Colon (tissue), 2 donors: ENCODE measurements around the gene GIPC3.
A peak's percentile ranks its signal among the peaks of the same experiment; 100 is the strongest.
"Not testable (repeated sequence)": the region's sequence is repeated elsewhere in the genome, so short reads cannot be mapped to it uniquely, and the experiment has no call there.

Experiments
- FAIRE-seq: peaks from 2 replicates; lab custom pipeline; 2012; peaks lifted over from hg19 to GRCh38; lab: Jason Lieb, UNC
- donor health status: control.
- donor health status: control.

Gene GIPC3

GRCh38 chr19:3550947-3551791 lies 34.1 kb upstream of the GIPC3 start:
- FAIRE-seq, result no peak

GRCh38 chr19:3551792-3552095 lies 33.5 kb upstream of the GIPC3 start:
- no peak for FAIRE-seq

DNA sequence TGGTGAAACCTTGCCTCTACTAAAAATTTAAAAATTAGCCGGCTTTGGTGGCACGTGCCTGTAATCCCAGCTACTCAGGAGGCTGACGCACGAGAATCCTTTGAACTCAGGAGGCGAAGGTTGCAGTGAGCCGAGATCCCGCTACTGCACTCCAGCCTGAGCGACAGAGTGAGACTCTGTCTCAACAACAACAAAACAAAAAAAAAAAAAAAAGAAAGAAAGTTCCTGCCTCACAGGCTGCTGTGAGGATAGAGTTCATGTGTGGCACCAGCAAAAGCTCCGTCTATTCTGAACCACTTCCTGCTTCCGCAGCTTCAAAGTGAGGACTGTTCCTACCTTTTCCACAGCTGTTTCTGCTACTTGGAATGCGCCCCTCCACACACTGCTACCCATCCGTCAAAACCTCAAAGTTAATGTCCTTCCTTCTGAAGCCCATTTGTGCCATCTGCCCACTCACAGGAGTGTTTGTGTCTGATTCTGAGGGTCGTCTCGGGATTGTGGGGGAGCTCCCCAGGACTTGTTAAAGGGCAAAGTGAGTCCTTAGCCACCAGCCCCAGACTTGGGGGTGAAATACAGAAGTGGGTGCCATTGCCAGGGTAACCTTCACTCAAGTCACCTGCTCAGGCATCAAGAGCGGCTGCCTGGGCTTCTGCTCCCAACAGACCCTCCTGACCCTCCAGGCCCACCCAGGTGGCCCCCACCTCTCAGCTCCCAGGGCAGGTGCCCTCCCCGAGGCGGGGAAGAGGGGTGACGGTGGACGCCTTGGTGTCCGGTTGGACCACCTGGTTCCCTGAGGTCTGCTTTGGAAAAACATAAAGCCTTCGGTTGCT lies 30.8 kb upstream of the GIPC3 start:
- no peak for FAIRE-seq

- FAIRE-seq, result no peak
Observed at GRCh38 chr19:3555653-3556422, 29.4 kb upstream of the GIPC3 start.

DNA sequence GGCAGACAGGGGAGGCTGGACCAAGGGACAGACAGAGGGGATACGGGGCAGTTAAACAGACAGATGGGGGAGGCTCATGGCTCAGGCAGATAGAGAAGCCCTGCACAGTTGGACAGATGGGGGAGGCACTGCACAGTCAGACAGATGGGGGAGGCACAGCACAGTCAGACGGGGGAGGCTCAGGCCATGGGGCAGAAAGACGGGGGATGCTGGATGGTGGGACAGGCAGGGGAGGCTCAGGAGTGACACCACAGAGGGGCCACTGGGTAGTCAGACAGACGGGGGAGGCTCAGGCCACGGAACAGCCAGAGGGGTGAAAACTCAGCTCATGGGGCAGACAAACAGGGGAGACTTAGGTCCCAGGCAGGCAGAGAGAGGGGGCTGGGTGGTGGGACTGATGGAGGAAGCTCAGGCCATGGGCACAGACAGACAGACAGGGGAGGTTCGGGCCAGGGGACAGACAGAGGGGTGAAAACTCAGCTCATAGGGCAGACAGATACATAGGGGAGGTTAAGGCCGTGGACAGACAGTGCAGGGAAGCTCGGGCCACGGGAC lies 28.8 kb upstream of the GIPC3 start:
- FAIRE-seq, result no peak

GRCh38 chr19:3556978-3557460 lies 28.3 kb upstream of the GIPC3 start:
- no peak for FAIRE-seq

- FAIRE-seq, result no peak
Observed at GRCh38 chr19:3557461-3558248, 27.6 kb upstream of the GIPC3 start, which contains the start of gene MFSD12. TSS of gene MFSD12 (minus strand) at chr19:3557586. CDS start at chr19:3557403, 183 bp downstream.

DNA sequence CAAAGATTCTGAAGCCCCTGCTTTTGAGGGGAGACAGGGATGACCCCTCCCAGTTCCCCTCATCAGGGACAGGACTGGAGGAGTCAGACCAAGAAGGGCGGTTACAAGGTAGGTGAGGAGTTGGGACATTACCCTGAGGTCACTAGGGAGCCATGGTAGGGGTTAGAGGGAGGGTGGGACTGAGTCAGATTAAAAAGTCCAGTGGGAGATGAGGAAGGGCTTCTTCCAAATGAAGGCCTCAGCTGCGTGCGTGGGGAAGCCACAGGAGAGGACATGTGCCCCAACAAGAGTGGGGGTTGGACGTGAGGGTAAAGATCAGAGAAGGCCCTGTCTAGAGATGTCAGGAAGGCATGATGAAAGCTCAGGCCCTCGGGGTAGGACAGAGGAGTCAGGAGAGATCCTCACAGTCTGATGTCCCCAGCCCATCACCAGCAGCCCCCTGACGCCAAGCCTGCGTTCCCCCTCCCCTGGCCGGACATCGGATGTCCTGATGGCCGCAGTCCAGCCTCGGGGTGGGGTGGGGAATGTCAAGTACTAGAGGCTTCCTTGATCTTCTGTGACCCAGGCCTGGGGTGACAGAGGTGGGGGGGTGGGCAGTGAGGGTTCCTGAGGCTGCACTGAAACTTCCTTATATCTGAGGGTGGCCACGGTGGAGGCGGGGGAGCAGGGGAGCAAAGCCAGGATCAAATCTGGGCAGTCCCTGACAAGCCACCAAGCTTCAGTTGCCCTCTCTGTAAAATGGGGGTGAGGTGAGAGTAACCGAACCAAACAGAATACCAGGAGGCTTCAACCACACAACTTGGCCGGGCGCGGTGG lies 21.4 kb upstream of the GIPC3 start:
- FAIRE-seq, result no peak

- no peak for FAIRE-seq
Observed at GRCh38 chr19:3565139-3565538, 20.1 kb upstream of the GIPC3 start.

DNA sequence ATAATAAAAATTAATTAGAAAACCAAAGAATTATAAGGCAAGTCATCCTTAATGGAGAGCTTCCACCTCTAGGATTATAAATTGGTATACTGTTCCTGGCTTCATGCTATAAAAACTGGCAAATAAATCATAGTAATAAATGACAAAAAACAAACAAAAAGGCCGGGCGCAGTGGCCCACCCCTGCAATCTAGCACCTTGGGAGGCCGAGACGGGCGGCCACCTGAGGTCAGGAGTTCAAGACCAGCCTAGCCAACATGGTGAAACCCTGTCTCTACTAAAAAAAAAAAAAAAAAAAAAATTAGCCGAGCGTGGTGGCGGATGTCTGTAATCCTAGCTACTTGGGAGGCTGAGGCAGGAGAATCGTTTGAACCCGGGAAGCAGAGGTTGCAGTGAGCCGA lies 15.2 kb upstream of the GIPC3 start:
- not testable (repeated sequence) for FAIRE-seq

DNA sequence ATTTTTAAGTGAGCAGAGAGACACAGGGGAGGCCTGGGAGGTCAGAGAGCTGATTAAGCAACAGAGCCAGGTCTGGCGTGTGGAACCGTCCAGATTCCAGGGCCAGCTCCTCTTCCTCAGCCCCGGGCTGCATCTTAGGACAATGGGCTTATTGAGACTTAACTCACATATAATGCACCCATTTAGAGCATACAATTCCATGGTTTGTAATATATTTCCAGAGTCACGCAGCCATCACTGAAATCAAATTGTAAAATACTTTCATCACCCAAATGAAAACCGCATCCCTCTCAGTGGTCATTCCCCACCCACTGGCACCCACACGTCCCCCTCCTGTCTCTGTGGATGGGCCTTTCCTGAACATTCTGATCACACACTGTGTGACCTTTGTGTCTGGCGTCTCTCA lies 14.7 kb upstream of the GIPC3 start:
- FAIRE-seq, result no peak

DNA sequence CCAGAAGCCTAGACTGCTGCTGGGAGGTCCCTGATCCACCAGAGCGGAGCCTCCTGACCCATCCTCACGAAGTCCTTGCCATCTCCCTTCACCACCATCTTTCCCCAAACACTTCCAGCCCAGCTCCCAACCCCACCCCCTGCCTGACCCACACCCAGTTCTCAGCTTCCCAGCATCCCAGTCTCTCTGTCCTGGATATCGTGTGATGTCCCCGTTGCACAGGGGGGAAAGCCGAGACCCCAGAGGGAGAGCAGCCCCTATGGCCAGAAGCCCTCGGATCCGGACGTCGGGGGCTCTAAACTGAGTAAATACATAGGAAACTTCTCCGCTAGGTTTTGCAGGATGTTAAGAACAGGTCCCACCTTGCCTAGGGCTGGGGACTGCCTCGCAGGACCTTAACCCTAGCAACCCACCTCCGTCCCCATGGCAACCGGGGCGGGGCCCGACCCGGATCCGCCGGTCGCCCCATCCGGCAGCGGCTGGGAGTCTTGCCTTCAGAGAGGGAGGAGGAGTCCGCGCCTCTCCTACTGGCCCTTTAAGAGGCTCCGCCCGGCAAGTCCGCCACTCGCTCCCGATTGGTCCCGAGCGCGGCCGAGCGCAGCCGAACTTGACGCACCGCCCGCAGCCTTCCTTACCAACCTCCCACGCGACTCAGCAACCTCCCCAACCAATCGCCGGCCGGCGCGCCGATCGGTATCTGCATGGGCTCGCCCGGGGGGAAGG lies 13.0 kb upstream of the GIPC3 start:
- FAIRE-seq, result peak; percentile 84

- no peak for FAIRE-seq
Observed at GRCh38 chr19:3572855-3573161, 12.5 kb upstream of the GIPC3 start, which contains the start of gene HMG20B. TSS of gene HMG20B (plus strand) at chr19:3572944. CDS start at chr19:3573310, 366 bp downstream.

DNA sequence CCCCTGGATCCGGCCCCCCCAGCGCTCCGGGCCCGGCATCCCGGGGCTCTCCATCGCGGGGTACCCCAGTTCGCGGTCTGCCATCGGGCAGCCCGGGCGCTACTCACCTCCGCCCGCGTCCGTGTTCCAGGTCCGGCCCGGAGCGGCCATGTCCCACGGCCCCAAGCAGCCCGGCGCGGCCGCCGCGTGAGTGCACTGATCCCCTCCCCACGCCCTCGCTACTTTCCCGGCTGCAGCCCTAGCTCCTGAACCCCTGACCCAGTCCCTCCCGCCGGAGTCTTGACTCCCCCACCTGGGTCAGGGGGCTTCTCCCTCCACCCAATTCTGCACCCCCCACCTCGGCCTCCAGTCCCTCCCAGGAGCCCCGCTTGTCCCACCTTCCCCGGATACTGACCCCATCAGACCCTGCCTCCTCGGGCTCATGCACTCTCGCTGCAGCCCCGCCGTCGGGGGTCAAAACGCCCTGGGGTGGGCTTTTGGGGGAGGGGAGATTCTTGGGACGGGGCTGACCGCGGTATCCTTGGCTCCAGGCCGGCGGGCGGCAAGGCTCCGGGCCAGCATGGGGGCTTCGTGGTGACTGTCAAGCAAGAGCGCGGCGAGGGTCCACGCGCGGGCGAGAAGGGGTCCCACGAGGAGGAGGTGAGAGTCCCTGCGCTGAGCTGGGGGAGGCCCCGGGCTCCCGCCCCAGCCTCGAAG lies 12.0 kb upstream of the GIPC3 start:
- FAIRE-seq, result no peak

DNA sequence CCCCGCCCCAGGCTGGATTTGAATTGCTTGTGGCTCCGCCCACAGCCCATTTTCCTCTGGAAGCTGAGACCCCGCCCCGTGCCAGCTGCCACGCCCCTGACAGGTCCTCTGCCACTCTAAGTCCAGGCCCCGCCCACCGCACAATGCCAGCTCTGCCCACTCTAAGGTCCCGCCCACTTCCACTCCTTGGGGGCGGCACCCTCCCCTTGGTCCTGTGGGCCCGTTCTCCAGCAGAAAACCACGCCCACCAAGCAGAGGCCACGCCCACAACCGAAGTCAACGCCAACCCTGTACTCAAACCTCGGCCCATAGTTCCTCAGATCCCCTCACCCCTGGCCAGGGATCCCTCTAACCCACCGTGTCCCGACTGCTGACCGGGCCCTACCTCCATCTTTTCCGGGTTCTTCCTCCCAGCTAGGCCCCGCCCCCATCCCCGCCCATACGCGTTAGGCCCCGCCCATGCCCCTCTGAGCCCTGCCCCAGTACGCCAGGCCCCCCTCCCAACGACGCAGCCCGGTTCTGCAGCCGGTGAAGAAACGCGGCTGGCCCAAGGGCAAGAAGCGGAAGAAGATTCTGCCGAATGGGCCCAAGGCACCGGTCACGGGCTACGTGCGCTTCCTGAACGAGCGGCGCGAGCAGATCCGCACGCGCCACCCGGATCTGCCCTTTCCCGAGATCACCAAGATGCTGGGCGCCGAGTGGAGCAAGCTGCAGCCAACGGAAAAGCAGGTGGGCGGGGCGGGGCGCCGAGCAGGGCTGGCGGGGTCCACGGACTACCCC lies 11.2 kb upstream of the GIPC3 start:
- no peak for FAIRE-seq

DNA sequence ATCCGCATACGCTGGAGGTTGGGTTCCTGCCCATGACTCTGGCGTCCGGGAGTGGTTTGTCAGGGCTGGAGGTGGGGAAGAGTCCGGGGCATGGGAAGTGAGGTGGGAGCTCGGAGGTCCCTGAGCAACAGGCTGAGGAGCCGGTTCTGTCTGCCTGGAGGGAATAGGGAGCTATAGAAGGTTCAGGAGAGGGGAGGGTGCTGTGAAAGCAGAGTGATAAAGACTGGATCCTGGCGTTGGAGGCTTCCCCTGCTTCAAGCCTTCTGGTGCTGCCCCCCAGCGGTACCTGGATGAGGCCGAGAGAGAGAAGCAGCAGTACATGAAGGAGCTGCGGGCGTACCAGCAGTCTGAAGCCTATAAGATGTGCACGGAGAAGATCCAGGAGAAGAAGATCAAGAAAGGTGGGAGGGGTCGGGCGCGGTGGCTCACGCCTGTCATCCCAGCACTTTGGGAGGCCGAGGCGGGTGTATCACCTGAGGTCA lies 10.0 kb upstream of the GIPC3 start:
- no peak for FAIRE-seq

DNA sequence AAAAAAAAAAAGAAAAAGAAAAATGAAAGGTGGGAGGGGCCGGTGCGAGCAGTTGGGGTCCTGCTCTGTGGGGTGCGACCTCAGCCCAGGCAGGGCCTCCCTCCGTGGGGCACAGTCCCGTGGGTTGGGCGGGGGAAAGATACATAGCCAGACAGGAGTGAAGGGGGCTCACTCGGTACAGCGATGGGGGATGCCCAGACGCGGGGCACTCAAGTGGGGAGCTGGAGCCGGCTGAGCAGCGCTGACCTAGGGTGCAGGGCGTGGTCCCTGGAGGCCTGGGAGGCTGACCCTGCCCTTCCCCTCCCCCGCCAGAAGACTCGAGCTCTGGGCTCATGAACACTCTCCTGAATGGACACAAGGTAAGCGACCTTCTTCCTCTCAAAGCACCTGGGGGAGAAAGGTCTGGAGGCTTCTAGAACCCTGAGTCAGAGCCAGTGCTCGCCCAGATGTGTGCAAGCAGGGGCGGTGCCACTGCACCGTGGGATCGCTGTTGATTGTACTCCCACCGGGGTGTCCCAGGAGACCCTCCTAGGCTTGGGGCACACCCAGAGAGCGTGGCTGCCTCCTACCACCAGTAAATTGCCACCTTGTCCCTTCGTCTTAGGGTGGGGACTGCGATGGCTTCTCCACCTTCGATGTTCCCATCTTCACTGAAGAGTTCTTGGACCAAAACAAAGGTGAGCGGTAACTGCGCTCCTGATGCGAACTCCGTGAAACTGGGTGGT lies 9.2 kb upstream of the GIPC3 start:
- no peak for FAIRE-seq
